Endometrium (tissue), 2 donors: ENCODE results near the gene EFHC2.
"Not testable (repeated sequence)": the region's sequence is repeated elsewhere in the genome, so short reads cannot be mapped to it uniquely, and the experiment has no call there.

Experiments used
- FAIRE-seq: peaks from 2 replicates; lab custom pipeline; 2012; peaks lifted over from hg19 to GRCh38; lab: Jason Lieb, UNC
- donor health status: control.
- donor health status: control.

Gene EFHC2

GRCh38 chrX:44234116-44234515, 109.4 kb downstream of the EFHC2 start:
- no peak for FAIRE-seq

DNA sequence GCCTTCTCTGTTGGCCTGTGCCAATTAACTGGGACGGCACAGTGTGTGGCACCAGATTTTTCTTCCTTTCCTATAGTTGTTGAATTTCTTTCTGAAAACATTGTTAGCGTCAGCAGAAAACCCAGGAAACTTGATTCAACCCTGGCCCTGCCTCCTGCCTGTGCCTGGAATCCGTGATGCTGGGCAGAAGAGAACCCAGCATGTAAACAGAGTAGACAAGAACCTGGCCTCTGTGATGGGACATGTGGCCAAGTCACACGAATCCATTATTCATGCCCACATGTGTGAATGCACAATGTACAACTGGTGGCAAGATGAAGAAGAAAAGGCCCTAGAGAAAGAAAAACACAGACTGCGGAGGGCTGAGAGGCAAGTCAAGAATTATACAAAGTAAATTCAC, 111.4 kb downstream of the EFHC2 start:
- FAIRE-seq: no peak

- FAIRE-seq: no peak
Observed at GRCh38 chrX:44228621-44229020, 114.9 kb downstream of the EFHC2 start.

- no peak for FAIRE-seq
Observed at GRCh38 chrX:44227991-44228390, 115.5 kb downstream of the EFHC2 start.

DNA sequence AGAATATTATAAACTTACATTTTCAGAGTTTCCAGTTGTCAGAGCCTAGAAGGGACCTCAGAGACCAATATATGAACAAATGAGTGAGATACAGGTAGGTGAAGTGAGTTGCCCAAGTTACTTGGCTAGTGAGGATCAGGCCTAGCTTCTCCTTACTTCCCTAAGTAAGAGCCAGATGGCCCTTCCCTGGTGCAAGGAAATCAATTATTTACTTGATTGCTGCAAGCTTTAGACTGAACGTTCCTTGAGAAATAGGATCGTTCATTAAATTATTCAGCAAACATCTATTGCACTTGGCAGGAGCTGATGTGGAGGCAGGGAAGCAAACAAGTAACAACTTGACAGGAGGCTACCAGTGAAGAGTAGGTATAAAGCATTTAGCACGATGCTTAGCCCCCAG, 117.8 kb downstream of the EFHC2 start:
- FAIRE-seq: no peak

GRCh38 chrX:44224760-44225159, 118.7 kb downstream of the EFHC2 start:
- no peak for FAIRE-seq

- no peak for FAIRE-seq
Observed at GRCh38 chrX:44223150-44223549, 120.3 kb downstream of the EFHC2 start.

DNA sequence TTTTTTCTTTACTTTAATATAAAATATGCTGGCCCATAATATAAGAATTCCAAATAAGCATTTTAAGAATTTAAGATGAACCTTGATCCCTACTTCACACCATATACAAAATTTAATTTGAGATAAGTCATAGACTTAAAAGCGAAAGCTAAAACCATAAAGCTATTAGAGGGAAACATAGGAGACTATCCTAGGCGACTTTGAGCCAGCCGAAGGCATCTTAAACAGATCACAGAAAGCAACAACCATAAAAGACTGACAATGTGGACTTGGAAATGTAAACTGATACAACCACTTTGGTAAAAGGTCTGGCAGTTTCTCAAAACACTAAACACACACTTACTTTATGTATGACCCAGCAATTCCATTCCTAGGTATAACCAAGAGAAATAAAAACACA, 125.0 kb downstream of the EFHC2 start:
- peak; percentile 35 for FAIRE-seq

- FAIRE-seq: no peak
Observed at GRCh38 chrX:44216171-44216570, 127.3 kb downstream of the EFHC2 start.

DNA sequence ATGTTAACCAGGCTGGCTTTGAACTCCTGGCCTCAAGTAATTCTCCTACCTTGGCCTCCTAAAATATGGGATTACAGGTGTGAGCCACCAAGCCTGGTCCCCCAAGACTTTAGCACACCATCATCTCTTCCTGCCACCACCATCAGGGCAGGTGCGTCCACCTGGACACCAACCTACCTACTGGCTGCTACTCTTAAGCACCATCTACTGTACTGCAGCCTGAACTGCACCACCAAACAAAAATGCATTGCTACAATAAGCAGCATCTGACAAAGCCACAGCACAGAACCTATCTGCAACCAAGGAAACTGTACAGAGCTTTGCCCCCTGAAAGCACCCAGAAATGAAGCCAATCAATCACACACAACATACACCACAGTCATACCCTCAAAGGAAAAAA, 139.7 kb downstream of the EFHC2 start:
- FAIRE-seq: no peak

- no peak for FAIRE-seq
Observed at GRCh38 chrX:44202596-44202995, 140.9 kb downstream of the EFHC2 start.

DNA sequence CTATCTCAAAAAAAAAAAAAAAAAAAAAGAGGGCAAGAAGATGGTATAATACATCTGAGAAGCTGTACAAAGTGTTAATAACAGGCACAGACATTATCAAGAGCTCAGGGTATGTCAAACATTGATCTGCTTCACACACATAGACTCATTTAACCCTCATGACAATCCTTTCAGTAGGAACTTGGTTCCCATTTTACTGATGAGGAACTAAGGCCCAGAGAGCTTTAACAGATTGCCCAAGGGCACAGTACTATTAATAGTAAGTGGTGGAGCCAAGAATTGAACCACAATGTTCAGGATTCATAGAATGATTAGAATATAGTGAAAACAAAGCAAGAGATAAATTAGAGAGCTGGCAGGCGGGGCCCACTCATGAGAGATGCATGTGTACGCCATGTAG, 154.4 kb downstream of the EFHC2 start:
- FAIRE-seq: no peak

DNA sequence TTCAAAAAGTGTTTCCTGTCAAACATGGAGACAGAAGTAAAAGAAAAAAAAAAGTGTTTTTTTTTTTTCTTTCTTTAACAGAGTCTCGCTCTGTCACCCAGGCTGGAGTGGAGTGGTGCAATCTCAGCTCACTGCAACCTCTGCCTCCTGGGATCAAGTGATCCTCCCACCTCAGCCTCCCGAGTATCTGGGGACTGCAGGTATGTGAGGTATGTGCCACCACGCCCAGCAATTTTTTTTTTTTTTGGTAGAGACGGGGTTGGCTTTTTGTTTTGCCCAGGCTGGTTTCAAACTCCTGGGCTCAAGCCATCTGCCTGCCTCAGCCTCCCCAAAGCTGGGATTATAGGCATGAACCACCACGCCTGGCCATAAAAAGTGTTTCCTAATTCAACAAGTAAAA, 155.6 kb downstream of the EFHC2 start:
- not testable (repeated sequence) for FAIRE-seq

DNA sequence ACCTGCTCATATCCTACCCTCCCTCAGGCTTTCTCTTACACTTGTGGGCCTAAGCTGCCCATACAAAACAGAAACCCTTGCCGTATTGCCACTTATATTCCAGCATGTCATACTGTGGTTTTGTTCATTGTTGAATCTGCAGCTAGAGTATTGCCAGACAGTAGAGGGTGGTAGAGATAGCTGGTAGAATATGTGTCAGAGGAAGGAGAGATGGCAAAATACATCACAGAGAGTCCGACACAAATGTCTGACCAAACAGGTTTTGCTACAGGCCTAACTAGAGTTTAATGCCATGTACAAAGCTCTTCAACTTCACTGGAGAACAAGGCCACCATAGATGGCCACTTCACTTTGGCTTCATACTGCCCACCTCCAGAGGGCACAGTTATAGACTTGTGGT, 160.1 kb downstream of the EFHC2 start:
- FAIRE-seq: no peak

DNA sequence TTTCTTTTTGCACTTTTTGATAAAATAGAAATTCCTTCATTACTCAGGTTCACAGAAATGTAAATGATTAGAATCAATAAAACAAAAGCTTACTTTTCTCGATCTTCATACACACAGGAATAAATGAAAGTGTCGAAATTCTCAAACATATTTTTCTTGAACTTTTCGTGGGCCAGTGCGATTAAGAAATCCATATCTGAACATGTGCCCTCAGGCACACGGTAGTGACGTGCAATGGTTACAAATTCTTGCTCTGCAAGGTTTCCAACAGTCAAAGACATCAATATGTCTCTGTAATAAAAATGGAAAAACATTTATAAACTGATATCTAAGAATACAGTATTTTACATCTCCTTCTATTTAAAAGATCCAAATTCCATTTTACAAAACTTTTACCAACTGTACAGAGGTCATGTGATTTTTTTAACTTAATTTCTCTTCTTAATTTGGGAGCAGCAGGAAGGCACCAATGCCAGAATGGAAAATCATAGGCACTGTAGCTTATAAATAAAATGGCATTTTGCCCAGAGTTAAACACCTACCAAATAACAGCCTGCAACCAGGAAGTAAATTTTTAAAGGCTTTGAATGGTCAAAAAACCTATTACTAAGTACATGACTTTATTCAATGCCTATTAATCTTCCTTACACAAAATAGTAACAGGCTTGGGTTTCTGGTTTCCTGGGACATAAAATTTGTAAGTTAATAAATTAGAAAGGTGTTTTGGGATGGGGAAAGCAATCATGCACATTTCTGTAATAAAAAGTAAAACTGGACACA, 165.0 kb downstream of the EFHC2 start:
- peak; percentile 18 for FAIRE-seq

DNA sequence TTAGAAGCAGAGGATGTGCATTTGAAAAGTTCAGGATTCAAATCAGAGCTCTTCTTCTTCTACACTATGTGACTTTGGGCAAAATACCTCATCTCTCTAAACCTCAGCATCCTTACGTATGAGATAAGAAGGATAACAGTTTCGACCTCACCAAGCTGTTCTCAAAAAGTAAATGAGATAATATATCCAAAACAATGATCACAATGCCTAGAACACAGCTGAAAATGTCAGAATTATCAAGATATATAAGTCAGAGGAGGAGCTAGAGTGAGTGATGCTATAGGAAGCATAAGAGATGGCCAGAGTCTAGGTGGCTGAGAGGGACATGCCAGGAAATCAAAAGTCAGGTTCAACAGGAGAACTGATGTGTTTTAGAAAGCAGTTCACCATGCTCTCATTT, 168.0 kb downstream of the EFHC2 start:
- no peak for FAIRE-seq

- FAIRE-seq: no peak
Observed at GRCh38 chrX:44174061-44174460, 169.4 kb downstream of the EFHC2 start.

DNA sequence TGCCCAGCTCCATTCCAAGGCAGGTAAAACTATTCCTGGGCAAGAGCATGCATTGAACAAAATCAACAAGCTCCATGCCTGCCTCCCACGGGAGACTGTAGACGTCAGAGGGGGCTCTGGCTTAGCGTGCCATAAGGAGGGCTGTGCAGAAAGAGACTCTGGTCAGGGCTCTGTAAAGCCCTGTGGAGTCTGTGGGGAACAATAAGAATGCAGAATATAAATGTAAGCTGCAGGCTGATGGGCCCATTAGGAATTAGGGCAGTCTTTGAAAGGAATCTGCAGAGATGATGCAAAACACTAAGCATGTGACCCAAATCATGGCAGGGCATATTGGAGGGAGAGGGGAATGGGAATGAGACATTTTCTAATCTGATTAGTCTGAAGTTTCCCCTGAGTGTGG, 170.3 kb downstream of the EFHC2 start:
- no peak for FAIRE-seq

DNA sequence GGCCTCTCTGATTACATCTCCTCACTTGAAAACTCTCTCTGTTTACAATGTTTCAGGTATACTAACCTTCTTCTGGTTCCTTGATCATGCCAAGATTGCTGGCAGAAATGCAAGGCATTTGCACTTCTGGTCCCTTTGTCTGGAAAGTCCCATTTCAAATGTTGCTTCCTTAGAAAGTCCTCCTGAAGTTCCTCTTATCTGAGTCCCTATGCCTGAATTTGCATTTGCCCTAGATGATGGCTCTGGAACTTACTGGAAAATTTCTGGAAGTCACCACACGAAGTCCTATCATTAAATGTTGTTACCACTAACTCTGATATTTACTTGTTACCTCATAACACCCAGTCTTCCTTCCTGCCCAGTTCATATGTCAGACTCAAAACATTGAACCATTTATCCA, 176.4 kb downstream of the EFHC2 start:
- FAIRE-seq: no peak

DNA sequence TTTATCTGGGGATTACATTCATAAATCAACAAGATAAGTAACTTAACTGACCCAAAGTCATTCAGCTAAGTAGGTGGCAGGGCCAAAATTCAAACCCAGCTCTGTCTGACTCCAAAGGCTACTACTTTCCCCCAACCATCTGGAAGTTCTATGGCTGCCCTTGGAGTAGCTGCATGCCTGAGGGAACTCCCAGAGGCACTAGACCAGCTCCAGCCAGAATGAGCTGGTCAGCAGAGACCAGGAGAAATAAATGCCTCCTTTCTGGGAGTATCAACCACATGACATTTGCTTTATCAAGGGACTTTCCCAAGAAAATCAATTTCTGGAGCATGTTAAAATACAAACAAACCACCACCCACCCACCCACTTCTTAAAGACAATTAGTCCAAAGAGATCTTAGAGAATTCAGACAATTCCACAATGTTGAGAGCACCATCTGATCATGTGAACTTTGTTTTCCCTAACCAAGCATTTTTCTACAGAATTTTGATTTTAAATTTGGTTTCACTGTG, 180.5 kb downstream of the EFHC2 start:
- no peak for FAIRE-seq

GRCh38 chrX:44157858-44158257, 185.6 kb downstream of the EFHC2 start:
- FAIRE-seq: no peak

GRCh38 chrX:44157283-44157682, 186.2 kb downstream of the EFHC2 start:
- no peak for FAIRE-seq

DNA sequence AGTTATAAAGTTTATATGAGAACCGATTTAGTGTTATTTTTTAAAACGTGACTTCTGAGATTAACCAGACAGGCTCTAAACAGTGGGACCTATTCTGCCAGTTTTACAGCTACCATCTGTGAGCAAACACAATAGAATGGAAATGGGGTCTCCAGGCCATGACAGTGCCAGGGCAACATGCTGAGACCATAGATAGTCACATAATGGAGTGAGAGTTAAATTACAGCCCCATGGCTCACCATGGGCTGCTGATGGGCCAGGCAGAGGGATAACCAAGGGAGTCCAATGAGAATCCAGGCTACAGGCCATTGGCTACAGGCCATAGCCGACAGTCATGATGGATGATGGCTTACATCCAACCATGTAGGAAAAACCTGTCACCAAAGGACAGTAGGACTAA, 186.7 kb downstream of the EFHC2 start:
- no peak for FAIRE-seq

DNA sequence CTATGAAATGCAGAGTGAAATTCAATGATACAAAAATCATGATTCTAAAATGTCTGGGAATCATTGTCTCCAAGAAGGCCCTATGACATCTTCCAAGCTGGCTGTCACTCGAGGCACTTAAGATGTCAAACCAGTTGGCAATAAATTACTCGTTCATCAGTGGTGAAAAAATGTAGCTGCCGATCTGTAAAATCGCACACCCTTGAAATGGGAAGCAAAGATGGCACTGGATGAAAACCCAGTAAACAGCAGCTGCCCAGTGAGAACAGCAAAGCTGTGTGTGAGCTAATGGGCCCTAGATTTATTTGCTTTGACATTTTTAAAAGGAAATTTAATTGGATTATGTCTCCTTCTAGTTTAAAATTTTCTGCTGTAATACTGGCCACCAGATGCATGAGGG, 188.3 kb downstream of the EFHC2 start:
- no peak for FAIRE-seq
